ENCODE measurements around the gene RFX6.

The RFX6 gene

DNA sequence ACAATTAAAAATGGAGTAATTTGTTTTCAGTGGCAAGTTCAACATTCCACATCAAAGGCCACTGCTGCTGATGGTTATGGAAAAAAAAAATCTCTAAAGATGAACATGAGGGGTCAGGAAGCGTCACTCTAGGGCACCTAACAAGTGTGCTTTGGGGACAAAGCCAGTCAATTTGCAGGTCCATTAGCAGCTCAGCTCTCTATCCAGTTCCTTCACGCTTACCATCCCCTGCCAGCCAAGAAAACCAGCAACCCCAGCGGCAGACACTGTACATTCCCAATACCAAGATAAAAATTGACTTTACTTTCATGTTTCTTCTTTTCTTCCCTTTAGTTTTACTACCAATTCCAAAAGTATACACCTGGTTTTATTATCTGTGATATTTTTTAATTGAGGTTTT is 10.1 kb downstream of the RFX6 start:
- no peak for DNase-seq
- no peak overlapping the region for H3K4me3 ChIP-seq
- H3K36me3 ChIP-seq, result no peaks in the 10 kb centered on the region
- H3K27ac ChIP-seq, result no peak overlapping the region
- no peaks in the 10 kb centered on the region for H3K9me3 ChIP-seq
- H3K4me1 ChIP-seq, result no peaks in the 10 kb centered on the region
- TF ChIP-seq, protein P1, sequence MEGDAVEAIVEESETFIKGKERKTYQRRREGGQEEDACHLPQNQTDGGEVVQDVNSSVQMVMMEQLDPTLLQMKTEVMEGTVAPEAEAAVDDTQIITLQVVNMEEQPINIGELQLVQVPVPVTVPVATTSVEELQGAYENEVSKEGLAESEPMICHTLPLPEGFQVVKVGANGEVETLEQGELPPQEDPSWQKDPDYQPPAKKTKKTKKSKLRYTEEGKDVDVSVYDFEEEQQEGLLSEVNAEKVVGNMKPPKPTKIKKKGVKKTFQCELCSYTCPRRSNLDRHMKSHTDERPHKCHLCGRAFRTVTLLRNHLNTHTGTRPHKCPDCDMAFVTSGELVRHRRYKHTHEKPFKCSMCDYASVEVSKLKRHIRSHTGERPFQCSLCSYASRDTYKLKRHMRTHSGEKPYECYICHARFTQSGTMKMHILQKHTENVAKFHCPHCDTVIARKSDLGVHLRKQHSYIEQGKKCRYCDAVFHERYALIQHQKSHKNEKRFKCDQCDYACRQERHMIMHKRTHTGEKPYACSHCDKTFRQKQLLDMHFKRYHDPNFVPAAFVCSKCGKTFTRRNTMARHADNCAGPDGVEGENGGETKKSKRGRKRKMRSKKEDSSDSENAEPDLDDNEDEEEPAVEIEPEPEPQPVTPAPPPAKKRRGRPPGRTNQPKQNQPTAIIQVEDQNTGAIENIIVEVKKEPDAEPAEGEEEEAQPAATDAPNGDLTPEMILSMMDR (IDR thresholded peaks at IDR 0.05), result no peak
- H3K27me3 ChIP-seq, result no peaks in the 10 kb centered on the region
- intact Hi-C loops (cut with DNase I; ENCODE audit: low total_unique reads), result no loop called here

DNA sequence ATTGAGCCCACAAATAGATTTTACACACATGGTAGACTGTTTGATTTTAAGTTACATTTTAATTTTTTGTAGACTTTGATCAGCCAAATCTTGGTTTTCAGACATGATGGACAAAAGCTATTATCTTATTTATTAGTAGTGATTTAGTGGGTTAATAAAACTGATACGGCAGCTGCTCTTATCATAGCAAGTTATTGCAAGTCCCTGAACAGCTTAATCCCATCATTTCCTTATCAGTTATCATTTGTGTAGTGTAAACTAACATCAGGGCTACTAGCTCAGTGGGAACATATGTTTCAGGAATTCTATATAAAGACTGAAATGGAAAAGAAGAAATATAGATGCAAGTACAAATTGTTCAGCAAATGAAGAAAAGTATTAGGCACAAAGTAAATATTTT is 10.9 kb downstream of the RFX6 start:
- no peak overlapping the region for H3K4me3 ChIP-seq
- H3K27ac ChIP-seq, result no peak overlapping the region
- H3K9me3 ChIP-seq, result no peaks in the 10 kb centered on the region
- DNase-seq, result no peak
- H3K36me3 ChIP-seq, result no peaks in the 10 kb centered on the region
- TF ChIP-seq, protein P1 (IDR thresholded peaks at IDR 0.05), result no peak
- intact Hi-C loops (cut with DNase I; ENCODE audit: low total_unique reads), result no loop called here
- H3K4me1 ChIP-seq, result no peaks in the 10 kb centered on the region
- H3K27me3 ChIP-seq, result no peaks in the 10 kb centered on the region

DNA sequence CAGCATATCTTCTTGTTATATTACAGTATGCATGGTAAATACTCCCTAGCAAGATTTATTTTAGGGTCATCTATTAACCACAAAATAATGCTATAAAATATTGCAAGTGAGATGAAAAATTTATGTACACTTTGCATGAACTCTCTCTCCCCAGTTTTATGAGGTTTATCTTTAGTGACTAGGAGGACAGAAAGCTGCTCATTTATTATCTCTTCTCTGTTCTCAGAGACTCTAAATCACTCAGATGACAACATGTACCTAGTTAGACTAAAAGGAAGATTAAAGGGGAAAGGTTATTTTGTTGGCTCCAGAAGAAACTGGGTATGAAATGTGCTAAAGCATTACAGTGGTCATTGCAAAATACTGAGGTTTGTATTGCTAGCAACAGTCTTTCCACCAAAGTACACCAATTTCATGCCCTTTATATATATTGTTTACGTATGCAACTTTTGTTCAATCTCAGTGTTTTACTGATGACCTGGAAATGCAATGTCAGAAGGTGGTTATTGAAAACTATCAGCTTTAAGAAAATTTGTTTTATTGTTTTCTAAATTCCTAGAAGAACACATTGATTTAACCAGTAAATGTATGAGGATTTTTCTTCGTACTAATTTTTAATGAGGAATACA is 11.8 kb downstream of the RFX6 start:
- no peak for DNase-seq
- TF ChIP-seq, protein P1 (IDR thresholded peaks at IDR 0.05), result no peak
- no peak overlapping the region for H3K27ac ChIP-seq

DNA sequence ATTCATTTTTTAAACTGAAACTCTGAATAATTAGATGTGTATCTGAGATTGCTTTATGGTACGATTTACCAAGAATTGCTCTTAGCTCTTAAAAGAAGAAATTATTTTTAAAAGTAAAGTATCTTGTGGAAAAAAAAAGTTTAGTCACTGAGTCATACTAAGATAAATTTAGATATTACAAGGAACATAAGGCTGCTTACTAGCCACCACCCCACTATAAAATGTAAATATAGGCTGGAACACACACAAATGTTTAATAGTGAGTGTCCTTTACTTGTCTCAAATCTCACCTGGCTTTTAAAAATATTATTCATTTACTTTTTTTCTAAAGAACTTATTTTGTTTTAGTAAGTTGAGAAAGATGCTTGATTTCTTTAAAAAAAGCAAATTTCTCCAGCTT is 17.6 kb downstream of the RFX6 start:
- no peaks in the 10 kb centered on the region for H3K4me1 ChIP-seq
- TF ChIP-seq, protein P1 (IDR thresholded peaks at IDR 0.05), result no peak
- no peaks in the 10 kb centered on the region for H3K27me3 ChIP-seq
- H3K36me3 ChIP-seq, result no peaks in the 10 kb centered on the region
- intact Hi-C loops (cut with DNase I; ENCODE audit: low total_unique reads), result no loop called here
- H3K9me3 ChIP-seq, result no peaks in the 10 kb centered on the region
- H3K27ac ChIP-seq, result no peak overlapping the region
- H3K4me3 ChIP-seq, result no peak overlapping the region
- DNase-seq, result no peak

More for the DNA sequence above, 11.8 kb downstream of the RFX6 start:
- H3K36me3 ChIP-seq, result no peaks in the 10 kb centered on the region
- H3K27me3 ChIP-seq, result no peaks in the 10 kb centered on the region
- H3K4me1 ChIP-seq, result no peaks in the 10 kb centered on the region
- intact Hi-C loops (cut with DNase I; ENCODE audit: low total_unique reads), result no loop called here
- H3K9me3 ChIP-seq, result no peaks in the 10 kb centered on the region
- no peak overlapping the region for H3K4me3 ChIP-seq

DNA sequence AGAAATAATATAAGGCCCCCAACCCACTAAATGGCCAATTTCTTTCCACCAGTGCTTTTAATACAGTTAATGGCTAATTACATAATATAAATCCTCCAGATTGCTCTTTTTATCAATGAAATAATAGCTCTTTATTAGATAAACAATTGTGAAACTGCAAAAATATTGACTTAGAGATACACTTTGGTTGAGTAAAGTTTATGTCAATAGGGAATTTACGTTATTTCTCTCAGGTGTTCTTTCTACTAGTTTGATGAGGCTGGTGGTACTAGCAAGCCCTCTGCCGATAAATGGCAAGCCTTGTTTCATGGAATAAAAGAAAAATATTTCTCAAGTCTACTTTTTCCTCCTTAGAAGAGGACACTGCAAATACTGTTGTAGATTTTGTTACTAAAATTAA is 18.9 kb downstream of the RFX6 start:
- intact Hi-C loops (cut with DNase I; ENCODE audit: low total_unique reads), result no loop called here
- TF ChIP-seq, protein P1 (IDR thresholded peaks at IDR 0.05), result no peak
- Histone ChIP-seq H3K36me3 (no peaks in the 10 kb centered on the region), H3K27me3 (no peaks in the 10 kb centered on the region), H3K27ac (no peak overlapping the region), H3K4me1 (no peaks in the 10 kb centered on the region), H3K4me3 (no peak overlapping the region), H3K9me3 (no peaks in the 10 kb centered on the region)
- no peak for DNase-seq

DNA sequence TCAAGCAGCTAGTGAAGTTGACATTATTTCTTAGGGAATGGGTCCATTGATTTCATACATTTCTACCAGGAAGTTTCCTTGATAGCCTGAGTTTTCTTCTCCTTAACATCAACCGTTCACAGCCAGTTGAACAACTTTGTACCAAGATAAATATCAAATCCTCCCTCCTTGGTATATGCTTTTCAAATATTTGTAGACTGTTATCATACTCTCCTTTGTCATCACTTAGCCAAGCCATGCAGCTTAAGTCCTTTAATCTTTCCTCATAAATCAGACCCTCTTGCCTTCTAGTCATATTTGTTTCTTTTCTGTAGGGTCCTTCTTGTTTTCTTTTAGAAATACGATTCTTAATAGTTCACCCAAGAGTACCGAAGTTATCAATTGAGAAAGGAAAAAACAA is 25.6 kb downstream of the RFX6 start:
- intact Hi-C loops (cut with DNase I; ENCODE audit: low total_unique reads), result no loop called here
- TF ChIP-seq, protein P1 (IDR thresholded peaks at IDR 0.05), result no peak
- H3K27me3 ChIP-seq, result no peaks in the 10 kb centered on the region
- no peaks in the 10 kb centered on the region for H3K4me1 ChIP-seq
- DNase-seq, result no peak
- H3K9me3 ChIP-seq, result no peaks in the 10 kb centered on the region
- H3K27ac ChIP-seq, result no peak overlapping the region
- no peaks in the 10 kb centered on the region for H3K36me3 ChIP-seq
- H3K4me3 ChIP-seq, result no peak overlapping the region

Measured in tibial artery (tissue), 4 donors.